Neural cell (in vitro differentiated cells): ENCODE measurements around the gene USP15. TPM values are rescaled to one million over a fixed set of nuclear protein-coding genes. Genes with fewer than 3 reads are reported as not detected.
"Not testable (repeated sequence)": the region's sequence is repeated elsewhere in the genome, so short reads cannot be mapped to it uniquely, and the experiment has no call there.

Experiments
- H2AFZ ChIP-seq: fragments of 200-600, 300-800 bp; sonication (generic), shearing (Covaris generic); 2 replicates; pipeline ENCODE4 v1.6.0; 2014; ENCODE audit warnings: low read depth, mild to moderate bottlenecking, antibody characterized with exemption, low read length, moderate library complexity
- H3F3A ChIP-seq: fragments of 200-600 bp; shearing (Covaris generic); 2 replicates; pipeline ENCODE4 v1.6.1; 2016; ENCODE audit warnings: mild to moderate bottlenecking, moderate library complexity, mixed read lengths, antibody characterized with exemption, low read length; ENCODE audit not compliant: insufficient read depth, poor library complexity, severe bottlenecking
- H3K27ac ChIP-seq: fragments of 200-600, 300-800 bp; sonication (generic), shearing (Covaris generic); 2 replicates; pipeline ENCODE4 v1.5.1; 2014; ENCODE audit warnings: mild to moderate bottlenecking, low read length, moderate library complexity
- H3K27me3 ChIP-seq: fragments of 300-800, 200-600 bp; sonication (generic), shearing (Covaris generic); 2 replicates; pipeline ENCODE4 v1.6.0; 2014; ENCODE audit warnings: mild to moderate bottlenecking, low read depth, low read length, moderate library complexity; ENCODE audit not compliant: insufficient read depth
- H3K36me3 ChIP-seq: fragments of 300-800, 200-600 bp; sonication (generic), shearing (Covaris generic); 2 replicates; pipeline ENCODE4 v1.5.1; 2014; ENCODE audit warnings: mild to moderate bottlenecking, antibody characterized with exemption, low read length, moderate library complexity; ENCODE audit not compliant: insufficient read depth
- H3K4me2 ChIP-seq: fragments of 300-800, 200-600 bp; sonication (generic), shearing (Covaris generic); 2 replicates; pipeline ENCODE4 v1.6.0; 2014; ENCODE audit warnings: mild to moderate bottlenecking, low read length
- H3K4me3 ChIP-seq: fragments of 300-800, 200-600 bp; sonication (generic), shearing (Covaris generic); 2 replicates; pipeline ENCODE4 v1.5.1; 2014; ENCODE audit warnings: mild to moderate bottlenecking, low read length, moderate library complexity
- H3K79me2 ChIP-seq: fragments of 200-600 bp; shearing (Covaris generic); replicated peaks from 2 replicates; pipeline ENCODE4 v1.6.0; 2014; ENCODE audit warnings: mild to moderate bottlenecking, low read length, moderate library complexity; ENCODE audit not compliant: insufficient read depth
- H3K9ac ChIP-seq: fragments of 300-800, 200-600 bp; sonication (generic), shearing (Covaris generic); 2 replicates; pipeline ENCODE4 v1.6.1; 2016; ENCODE audit warnings: mild to moderate bottlenecking, low read length, mixed read lengths
- H3K9me2 ChIP-seq: fragments of 200-600 bp; shearing (Covaris generic); 2 replicates; pipeline ENCODE4 v1.6.1; 2016; ENCODE audit warnings: mild to moderate bottlenecking, low read length, mixed read lengths; ENCODE audit not compliant: insufficient read depth
- H3K9me3 ChIP-seq: fragments of 200-600, 300-800 bp; sonication (generic), shearing (Covaris generic); 2 replicates; pipeline ENCODE4 v1.6.1; 2016; ENCODE audit warnings: mild to moderate bottlenecking, mixed run types, low read length, moderate library complexity, mixed read lengths
- H4K20me1 ChIP-seq: fragments of 200-600 bp; shearing (Covaris generic); 2 replicates; pipeline ENCODE4 v1.6.1; 2016; ENCODE audit warnings: mild to moderate bottlenecking, mixed run types; ENCODE audit not compliant: insufficient read depth
- CTCF ChIP-seq: fragments of 450-650 bp; IDR thresholded peaks from 2 replicates; pipeline ENCODE4 v1.5.1; 2014; ENCODE audit warnings: antibody characterized with exemption, mild to moderate bottlenecking, moderate library complexity; ENCODE audit not compliant: poor library complexity, severe bottlenecking
- EP300 ChIP-seq: fragments of 450-650 bp; conservative IDR thresholded peaks from 2 replicates; pipeline ENCODE4 v1.6.1; 2014; ENCODE audit warnings: antibody characterized with exemption, mild to moderate bottlenecking, moderate library complexity; ENCODE audit not compliant: poor library complexity, severe bottlenecking
- EZH2 ChIP-seq: fragments of 200-600, 300-800 bp; shearing (Covaris generic), sonication (generic); IDR thresholded peaks from 2 replicates; pipeline ENCODE4 v1.6.1; 2014; ENCODE audit warnings: antibody characterized with exemption, low read length, borderline replicate concordance, mild to moderate bottlenecking; ENCODE audit not compliant: insufficient read depth, poor library complexity, severe bottlenecking
- MXI1 ChIP-seq: fragments of 450-650 bp; conservative IDR thresholded peaks from 2 replicates; pipeline ENCODE4 v1.6.1; 2014; ENCODE audit warnings: antibody characterized with exemption, mild to moderate bottlenecking; ENCODE audit not compliant: poor library complexity, severe bottlenecking
- POLR2AphosphoS5 ChIP-seq: IDR thresholded peaks from 2 replicates; pipeline ENCODE4 v1.6.1; 2012
- RAD21 ChIP-seq: fragments of 450-650 bp; conservative IDR thresholded peaks from 2 replicates; pipeline ENCODE4 v1.6.1; 2014; ENCODE audit warnings: antibody characterized with exemption, mild to moderate bottlenecking, moderate library complexity
- REST ChIP-seq: IDR thresholded peaks from 2 replicates; pipeline ENCODE4 v1.6.1; 2012; ENCODE audit warnings: borderline replicate concordance
- SMC3 ChIP-seq: fragments of 450-650 bp; conservative IDR thresholded peaks from 2 replicates; pipeline ENCODE4 v1.6.1; 2014; ENCODE audit warnings: antibody characterized with exemption, mild to moderate bottlenecking, moderate library complexity; ENCODE audit not compliant: poor library complexity
- TAF1 ChIP-seq: IDR thresholded peaks from 2 replicates; pipeline ENCODE4 v1.6.1; 2012; ENCODE audit warnings: low read depth
- polyA plus RNA-seq: library from polyadenylated mRNA; depleted of rRNA; stranded (reverse); fragments of >200 nt; gene quantifications from 2 replicates; pipeline ENCODE4 v1.2.3, GENCODE V29; 2014
- small RNA-seq, 3 experiments: library from RNA; depleted of rRNA; stranded (forward); fragments of <200 nt; gene quantifications; one replicate each; pipeline ENCODE3, GENCODE V24; 2012

The USP15 gene
- polyA plus RNA-seq, 1 donor from 2014 or later, result 113 TPM

- Histone ChIP-seq H3K4me2 (no peak overlapping the region), H3K36me3 (no peaks in the 10 kb centered on the region), H3K9me3 (no peaks in the 10 kb centered on the region), H2AFZ (no peak overlapping the region), H3K27me3 (no peaks in the 10 kb centered on the region), H3K9me2 (no peaks in the 10 kb centered on the region), H3F3A (no peaks in the 10 kb centered on the region), H3K9ac (no peak overlapping the region), H3K27ac (no peak overlapping the region), H4K20me1 (no peaks in the 10 kb centered on the region), H3K4me3 (no peak overlapping the region), H3K79me2 (no peaks in the 10 kb centered on the region)
- TF ChIP-seq SMC3, result no peak
- no peak for TF ChIP-seq TAF1
- TF ChIP-seq EZH2, result no peak
- no peak for TF ChIP-seq REST
- no peak for TF ChIP-seq POLR2AphosphoS5
- no peak for TF ChIP-seq CTCF
- TF ChIP-seq EP300, result no peak
- no peak for TF ChIP-seq RAD21
- TF ChIP-seq MXI1, result no peak
Measured at GRCh38 chr12:62459976-62460375, 199.8 kb downstream of the USP15 start.

GRCh38 chr12:62461171-62461837 is 201.1 kb downstream of the USP15 start:
- H3F3A ChIP-seq, H3K9ac ChIP-seq, H3K27me3 ChIP-seq, H3K4me2 ChIP-seq, H4K20me1 ChIP-seq, H3K27ac ChIP-seq, H3K4me3 ChIP-seq, H3K36me3 ChIP-seq, H3K9me2 ChIP-seq, H3K9me3 ChIP-seq, H3K79me2 ChIP-seq, H2AFZ ChIP-seq: not testable (repeated sequence)

GRCh38 chr12:62463252-62463651 is 203.0 kb downstream of the USP15 start:
- not testable (repeated sequence) for H3F3A ChIP-seq, H3K9ac ChIP-seq, H3K4me3 ChIP-seq, H4K20me1 ChIP-seq, H2AFZ ChIP-seq, H3K4me2 ChIP-seq, H3K27ac ChIP-seq, H3K9me3 ChIP-seq, H3K27me3 ChIP-seq, H3K36me3 ChIP-seq, H3K9me2 ChIP-seq
- peaks cover 12% of the 10 kb centered on the region for H3K79me2 ChIP-seq

Small RNAs within 50 kb of the gene (small RNA-seq; reads per million reads assigned to genes)
- gene RF00017, result 0 reads per million in 3 experiments
- gene RNU6-595P, result 0 reads per million in 3 experiments

Other genes with a start within 250 kb of the USP15 start
- 44.2 and 44.3 TPM in 2 replicates for gene MON2, start 206.4 kb downstream of the USP15 start, polyA plus RNA-seq